A673 (cell line): ENCODE results near the gene GPR142. TPM values are rescaled to one million over a fixed set of nuclear protein-coding genes. Genes with fewer than 3 reads are reported as not detected.

Experiments used
- BruUV-seq: library from RNA; stranded (reverse); fragments of 400-500 nt; replicated peaks from 2 replicates; lab custom pipeline; 2021; lab: Mats Ljungman, UMichigan
- CTCF ChIA-PET: fragments of 300-600 bp; sonication (Branson Sonifier 250); formaldehyde crosslinking; loops from one replicate; lab custom pipeline; 2022; ENCODE audit warnings: antibody characterized with exemption; lab: Charles Lee
- POLR2A ChIA-PET: fragments of 300-600 bp; sonication (Branson Sonifier 250); formaldehyde crosslinking; loops from one replicate; lab custom pipeline; 2022; ENCODE audit warnings: antibody characterized with exemption; ENCODE audit not compliant: low non-redundant PET; lab: Charles Lee
- DNase-seq: peaks from one replicate; pipeline ENCODE4 v3.0.0-alpha.2; 2015; ENCODE audit warnings: low spot score
- H3K27ac ChIP-seq: fragments of 200-600 bp; sonication (generic); 2 replicates; pipeline ENCODE4 v1.5.1; 2016; ENCODE audit warnings: mixed run types, low read depth, mild to moderate bottlenecking, mixed read lengths, antibody characterized with exemption, low read length; ENCODE audit not compliant: poor library complexity, severe bottlenecking
- H3K27me3 ChIP-seq: fragments of 200-600 bp; sonication (generic); replicated peaks from 2 replicates; pipeline ENCODE4 v1.6.1; 2017; ENCODE audit warnings: mixed run types, low read depth, mild to moderate bottlenecking, mixed read lengths, antibody characterized with exemption, low read length; ENCODE audit not compliant: insufficient read depth, poor library complexity
- H3K36me3 ChIP-seq: fragments of 200-600 bp; sonication (generic); 2 replicates; pipeline ENCODE4 v1.6.1; 2016; ENCODE audit warnings: mixed run types, mild to moderate bottlenecking, mixed read lengths, antibody characterized with exemption, low read length; ENCODE audit not compliant: insufficient read depth, poor library complexity, severe bottlenecking
- H3K4me1 ChIP-seq: fragments of 200-600 bp; sonication (generic); 2 replicates; pipeline ENCODE4 v1.6.1; 2017; ENCODE audit warnings: mixed run types, mild to moderate bottlenecking, mixed read lengths, antibody characterized with exemption, low read length; ENCODE audit not compliant: insufficient read depth, poor library complexity, severe bottlenecking
- H3K4me3 ChIP-seq: fragments of 200-600 bp; sonication (generic); 2 replicates; pipeline ENCODE4 v1.5.1; 2016; ENCODE audit warnings: low read depth, mixed run types, mild to moderate bottlenecking, mixed read lengths, low read length; ENCODE audit not compliant: poor library complexity, severe bottlenecking
- H3K9me3 ChIP-seq: fragments of 200-600 bp; sonication (generic); 2 replicates; pipeline ENCODE4 v1.6.1; 2016; ENCODE audit warnings: mixed run types, low read depth, mild to moderate bottlenecking, mixed read lengths, antibody characterized with exemption, low read length; ENCODE audit not compliant: poor library complexity, severe bottlenecking
- CTCF ChIP-seq: fragments of 300-800, 200-600 bp; sonication (generic); conservative IDR thresholded peaks from 2 replicates; pipeline ENCODE4 v1.5.1; 2017; ENCODE audit warnings: low read depth, mild to moderate bottlenecking, antibody characterized with exemption, low read length, moderate library complexity, mixed read lengths
- EZH2 ChIP-seq: fragments of 200-600 bp; sonication (generic); IDR thresholded peaks from 2 replicates; pipeline ENCODE4 v1.6.1; 2017; ENCODE audit warnings: borderline replicate concordance, low read depth, mild to moderate bottlenecking, mixed read lengths, antibody characterized with exemption, low read length; ENCODE audit not compliant: poor library complexity, severe bottlenecking
- intact Hi-C: fragments of 100-400 bp; cut with micrococcal nuclease; formaldehyde crosslinking; loops from one replicate; pipeline ENCODE4 v1.10.0; 2022; ENCODE audit not compliant: unreplicated experiment
- total RNA-seq: library from RNA; stranded (reverse); gene quantifications from 2 replicates; pipeline ENCODE4 v1.2.3, GENCODE V29; 2021

GPR142 gene
- total RNA-seq, 1 experiment from 2014 or later, result 0.24 TPM

DNA sequence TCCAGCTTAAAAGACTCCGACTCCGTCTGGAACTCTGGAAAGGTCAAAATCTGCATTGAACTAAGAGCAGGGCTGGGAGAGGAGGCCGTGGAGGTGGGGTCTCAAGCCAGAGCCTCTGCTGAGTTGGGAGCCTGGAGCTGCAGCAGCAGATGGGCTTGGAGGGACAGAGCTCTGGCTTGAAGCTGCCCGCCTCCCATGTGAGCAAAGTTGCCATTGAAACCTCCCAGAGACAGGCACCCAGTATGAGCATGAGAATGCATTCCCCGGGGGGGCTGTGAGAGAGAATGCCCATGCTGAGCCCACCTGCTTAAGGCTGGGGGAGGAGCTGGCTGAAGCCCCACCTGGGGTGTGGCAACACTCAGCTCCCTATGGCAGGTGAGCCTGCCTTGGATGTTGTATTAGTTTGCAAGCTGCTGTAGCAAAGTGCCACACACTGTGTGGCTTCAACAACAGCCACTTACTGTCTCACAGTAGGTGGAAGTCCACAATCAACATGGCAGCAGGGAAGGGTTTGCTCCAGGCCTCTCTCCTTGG lies 31.7 kb upstream of the GPR142 start:
- no peak overlapping the region for H3K4me3 ChIP-seq
- BruUV-seq, result no TSS peak
- no peak overlapping the region for H3K27ac ChIP-seq
- H3K27me3 ChIP-seq, result no peaks in the 10 kb centered on the region
- ChIA-PET CTCF (no interaction called here), POLR2A (no interaction called here)
- no peaks in the 10 kb centered on the region for H3K4me1 ChIP-seq
- intact Hi-C loops, result no loop called here
- no peaks in the 10 kb centered on the region for H3K36me3 ChIP-seq
- no peak for DNase-seq
- H3K9me3 ChIP-seq, result no peaks in the 10 kb centered on the region
- TF ChIP-seq CTCF (no peak), EZH2 (no peak)

DNA sequence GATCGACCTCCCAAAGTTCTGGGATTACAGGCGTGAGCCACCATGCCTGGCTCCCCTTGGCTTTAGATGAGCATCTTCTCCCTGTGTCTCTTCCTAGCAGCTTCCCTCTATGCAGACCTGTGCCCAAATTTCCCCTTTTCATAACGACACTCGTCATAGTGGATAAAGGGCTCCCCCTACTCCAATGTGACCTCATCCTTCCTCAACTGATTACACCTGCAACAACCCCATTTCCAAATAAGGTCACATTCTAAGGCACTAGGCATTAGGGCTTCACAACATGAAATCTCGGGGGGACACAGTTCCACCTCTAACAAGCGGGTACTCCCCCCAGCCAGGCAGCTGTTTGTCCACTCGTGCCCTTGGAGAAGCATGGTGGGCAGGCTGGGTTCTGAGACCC lies 31.0 kb upstream of the GPR142 start:
- TF ChIP-seq EZH2, result no peak
- no peak for TF ChIP-seq CTCF
- H3K4me1 ChIP-seq, result no peaks in the 10 kb centered on the region
- no peaks in the 10 kb centered on the region for H3K27me3 ChIP-seq
- intact Hi-C loops, result no loop called here
- BruUV-seq, result no TSS peak
- POLR2A ChIA-PET, result no interaction called here
- no peaks in the 10 kb centered on the region for H3K36me3 ChIP-seq
- H3K9me3 ChIP-seq, result no peaks in the 10 kb centered on the region
- DNase-seq, result no peak
- H3K4me3 ChIP-seq, result no peak overlapping the region
- no peak overlapping the region for H3K27ac ChIP-seq
- CTCF ChIA-PET, result no interaction called here

GRCh38 chr17:74337834-74338500 lies 29.3 kb upstream of the GPR142 start:
- Histone ChIP-seq H3K4me1 (no peaks in the 10 kb centered on the region), H3K9me3 (no peaks in the 10 kb centered on the region), H3K36me3 (no peaks in the 10 kb centered on the region), H3K27me3 (no peaks in the 10 kb centered on the region), H3K4me3 (no peak overlapping the region), H3K27ac (no peak overlapping the region)
- TF ChIP-seq EZH2 (no peak), CTCF (no peak)
- BruUV-seq, result no TSS peak
- POLR2A ChIA-PET, result no interaction called here
- intact Hi-C loops, result no loop called here
- CTCF ChIA-PET, result no interaction called here
- DNase-seq, result no peak
